GM19240 (cell line): Measurements from ENCODE around the gene ACER1.

Source experiments
- DNase-seq: peaks from one replicate; pipeline ENCODE4 v3.0.0; 2011; ENCODE audit warnings: low spot score; ENCODE audit not compliant: insufficient read length

The ACER1 gene

DNA sequence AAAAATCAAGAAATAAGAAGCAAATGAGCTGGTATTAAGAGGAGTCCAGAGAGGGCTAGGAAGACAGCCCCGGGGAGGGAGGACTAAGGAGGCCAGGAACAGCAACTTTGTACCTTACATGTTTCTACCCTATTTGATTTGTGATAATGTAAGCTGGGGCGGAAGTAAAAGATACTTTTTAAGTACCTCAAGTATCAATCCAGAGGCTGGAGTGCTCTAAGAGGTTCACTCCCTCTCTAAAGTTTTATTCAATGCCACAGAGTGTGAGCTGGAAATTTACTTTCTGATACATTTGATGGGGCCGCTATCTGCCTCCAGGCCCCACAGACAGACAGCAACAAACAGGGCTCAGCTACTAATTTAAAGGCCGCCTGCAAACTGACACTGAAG lies 65.0 kb downstream of the ACER1 start:
- no peak for DNase-seq

DNA sequence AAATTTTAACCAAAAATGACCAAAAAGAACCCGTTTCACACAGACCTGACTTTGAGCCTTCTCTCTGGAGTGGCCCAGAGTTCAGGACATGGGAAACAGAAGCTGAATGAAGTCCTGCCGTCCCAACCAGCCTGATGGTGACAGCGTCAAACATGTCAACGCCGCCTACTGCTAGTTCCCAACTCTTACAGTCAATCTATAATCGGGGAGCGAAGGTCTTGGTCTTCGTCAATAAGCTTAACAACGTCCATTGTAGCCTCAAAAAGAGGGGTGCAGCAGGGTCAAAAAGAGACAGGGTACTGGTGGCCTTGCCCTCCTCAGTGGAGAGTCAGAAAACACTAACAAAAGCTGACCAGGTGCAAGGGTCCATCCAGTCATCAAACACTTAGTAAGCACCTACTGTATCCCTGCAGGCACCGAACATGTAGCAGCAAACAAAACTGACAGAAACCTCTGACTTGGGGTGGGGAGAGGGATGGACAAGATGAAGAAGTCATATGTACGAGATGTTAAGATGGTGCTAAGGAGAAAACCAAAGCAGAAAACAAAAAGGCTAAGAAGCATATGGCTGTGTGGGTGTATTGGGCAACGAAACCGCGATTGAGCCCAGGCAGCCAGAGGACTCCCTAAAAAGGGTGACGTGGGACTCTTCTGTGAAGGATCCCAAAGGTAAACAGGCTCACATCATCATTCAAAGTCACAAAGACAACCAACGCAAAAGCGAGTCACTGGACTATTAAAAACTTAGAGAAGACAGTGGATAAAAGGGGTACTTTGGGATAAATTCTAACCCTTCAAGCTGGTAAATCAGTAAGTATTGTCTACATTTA lies 65.6 kb downstream of the ACER1 start:
- DNase-seq, result no peak

DNA sequence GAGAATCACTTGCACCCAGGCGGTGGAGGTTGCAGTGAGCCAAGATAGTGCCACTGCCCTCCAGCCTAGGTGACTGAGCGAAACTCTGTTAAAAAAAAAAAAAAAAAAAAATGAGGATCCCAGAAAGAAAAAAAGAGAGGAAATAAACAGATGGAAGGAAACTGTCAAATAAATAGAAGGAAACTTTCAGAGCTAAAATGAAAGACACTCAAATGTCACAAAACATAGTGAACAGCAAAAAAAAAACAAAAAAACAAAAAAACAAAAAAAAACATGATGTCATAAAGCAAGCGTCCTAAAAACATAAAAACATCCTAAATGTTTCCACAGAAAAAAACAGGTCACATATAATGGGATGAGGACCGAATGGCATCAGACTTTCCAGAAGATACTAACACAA lies 68.6 kb downstream of the ACER1 start:
- DNase-seq, result no peak

DNA sequence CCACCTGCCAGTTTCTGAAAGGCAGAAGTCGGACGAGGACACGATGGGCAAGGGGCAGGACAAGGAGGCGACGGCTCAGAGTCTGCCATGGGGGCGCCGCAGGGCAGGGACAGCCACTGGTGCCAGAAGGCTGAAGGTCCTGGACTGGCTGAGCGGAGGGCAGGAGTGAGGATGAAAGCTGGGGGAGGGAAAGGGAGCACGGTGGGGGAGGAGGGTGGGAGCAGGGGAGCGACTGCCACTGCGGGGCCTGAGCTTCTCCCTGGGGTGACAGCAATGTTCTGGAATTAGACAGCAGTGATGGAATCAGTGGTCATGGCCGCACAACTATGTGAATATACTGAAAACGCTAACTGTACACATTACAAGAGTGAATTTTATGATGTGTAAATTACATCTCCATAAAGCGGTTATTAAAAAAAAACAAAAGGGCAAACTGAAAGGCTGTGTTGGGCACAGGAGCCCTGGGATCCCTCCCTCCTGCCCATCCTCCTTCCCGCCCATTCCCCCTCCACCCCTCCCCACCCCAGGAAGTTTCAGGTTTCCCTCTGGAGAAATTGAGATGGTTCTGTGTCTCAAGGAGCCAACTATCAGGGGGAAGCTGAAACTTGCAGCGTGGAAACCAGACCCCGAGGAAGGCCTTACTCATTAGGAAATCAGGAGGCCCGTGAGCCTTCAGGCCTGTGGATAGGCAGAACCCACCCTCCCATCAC lies 69.5 kb downstream of the ACER1 start:
- no peak for DNase-seq

DNA sequence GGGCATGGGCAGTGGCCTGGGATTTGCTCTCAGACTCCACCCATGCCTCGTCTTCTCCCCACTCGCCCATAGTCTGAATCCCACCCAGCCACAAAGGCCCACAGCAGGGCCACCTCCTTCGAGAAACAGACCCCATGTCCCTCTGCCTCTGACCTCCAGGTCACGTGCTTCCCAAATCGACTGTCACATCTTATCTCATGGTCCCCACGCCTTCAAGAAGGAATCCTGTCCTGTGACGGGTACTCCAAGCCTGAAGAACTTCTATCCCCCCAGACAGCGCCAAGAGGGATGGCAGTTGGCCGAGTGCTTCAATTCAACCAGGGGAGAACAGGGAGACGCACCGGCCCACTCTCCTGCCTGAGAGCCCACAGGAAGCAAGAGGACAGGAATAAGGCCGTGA lies 70.1 kb downstream of the ACER1 start:
- no peak for DNase-seq

DNA sequence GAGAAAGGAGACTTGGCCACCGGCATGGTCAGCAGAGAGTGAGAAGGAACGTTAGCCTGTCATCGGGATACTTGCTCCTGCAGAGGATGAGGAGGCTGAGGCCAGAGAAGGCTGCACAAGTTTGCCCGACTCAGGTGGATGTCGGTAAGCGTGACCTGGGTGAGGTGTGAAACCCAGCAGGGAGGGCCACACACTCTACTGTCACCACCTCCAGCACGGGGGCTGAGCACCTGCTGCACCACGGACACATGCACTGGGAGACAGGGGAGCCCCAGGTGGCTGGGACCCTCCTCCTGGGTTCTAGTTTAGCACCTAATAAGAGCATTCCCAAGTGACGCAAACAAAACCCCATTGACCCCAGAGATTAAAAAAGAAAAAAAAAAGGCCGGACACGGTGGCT lies 70.9 kb downstream of the ACER1 start:
- DNase-seq, result no peak

DNA sequence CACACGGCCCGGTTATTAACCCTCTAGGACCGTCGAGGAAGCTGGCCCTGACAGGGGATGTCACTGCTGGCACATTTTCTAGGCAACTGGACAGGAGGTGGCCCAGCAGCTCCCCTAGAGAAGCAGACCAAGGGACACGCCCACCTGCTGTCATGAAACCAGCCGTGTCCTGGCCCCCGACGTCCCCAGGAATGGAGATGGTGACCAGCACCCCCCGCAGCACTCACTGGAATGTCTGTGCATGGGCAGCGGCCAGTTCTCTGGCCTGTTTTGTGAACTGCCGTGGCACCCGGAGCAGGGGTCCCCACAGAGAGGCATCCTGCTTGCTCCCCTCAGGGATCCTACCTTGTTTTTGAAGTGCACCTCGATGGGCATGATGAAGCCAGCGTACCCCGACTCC lies 71.5 kb downstream of the ACER1 start:
- no peak for DNase-seq

DNA sequence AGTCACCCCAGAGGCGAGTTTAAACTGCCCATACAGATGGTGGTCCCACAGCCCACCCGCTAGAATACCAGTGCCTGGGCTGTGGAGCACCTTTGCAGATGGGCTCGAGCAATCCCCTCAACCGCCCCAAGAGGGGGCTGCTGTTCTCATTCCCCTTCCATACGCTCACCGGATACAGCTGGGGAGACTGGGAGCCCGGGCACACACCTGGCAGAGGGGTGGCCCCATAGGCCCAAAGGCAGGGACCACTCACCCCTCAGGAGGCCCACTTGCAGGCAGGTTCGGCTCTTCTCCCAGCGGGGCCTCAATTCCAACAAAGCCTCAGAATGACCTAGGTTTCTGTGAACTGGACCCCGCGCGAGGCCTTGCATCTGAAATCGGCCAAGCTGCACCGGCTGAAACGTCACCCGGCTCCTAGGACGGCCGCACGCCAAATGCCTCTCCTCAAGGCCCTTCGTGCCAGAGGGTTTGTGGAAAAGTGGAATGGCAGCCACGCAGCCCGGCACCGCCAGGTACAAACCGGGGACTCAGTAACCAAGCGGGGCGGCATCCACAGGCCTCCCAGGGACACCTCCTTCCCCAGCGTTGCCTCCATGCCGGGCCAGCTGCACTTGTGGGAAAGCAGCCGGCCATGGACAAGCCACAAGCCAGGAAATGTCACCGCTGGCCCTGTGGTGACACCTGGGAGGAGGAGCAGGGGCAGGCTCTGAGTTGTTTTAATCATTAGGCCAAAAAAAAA lies 72.3 kb downstream of the ACER1 start:
- DNase-seq, result no peak

DNA sequence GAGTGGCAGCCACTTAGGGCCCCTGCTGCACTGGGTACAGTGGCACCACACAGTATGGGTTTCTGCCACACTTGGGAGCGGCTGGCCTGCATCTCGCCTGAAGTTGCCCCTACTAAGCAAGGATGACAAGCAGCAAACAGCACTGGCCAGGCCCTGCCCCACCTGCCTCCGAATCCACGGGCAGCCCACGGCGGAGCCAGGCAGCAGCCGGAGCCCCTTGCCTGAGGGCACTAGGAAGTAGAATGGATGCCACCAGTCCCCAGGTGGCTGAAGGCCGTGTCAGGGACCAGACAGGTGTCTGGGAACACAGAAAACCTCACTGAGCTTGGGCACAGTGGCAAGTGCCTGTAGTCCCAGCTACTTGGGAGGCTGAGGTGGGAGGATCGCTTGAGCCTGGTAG lies 73.0 kb downstream of the ACER1 start:
- no peak for DNase-seq

DNA sequence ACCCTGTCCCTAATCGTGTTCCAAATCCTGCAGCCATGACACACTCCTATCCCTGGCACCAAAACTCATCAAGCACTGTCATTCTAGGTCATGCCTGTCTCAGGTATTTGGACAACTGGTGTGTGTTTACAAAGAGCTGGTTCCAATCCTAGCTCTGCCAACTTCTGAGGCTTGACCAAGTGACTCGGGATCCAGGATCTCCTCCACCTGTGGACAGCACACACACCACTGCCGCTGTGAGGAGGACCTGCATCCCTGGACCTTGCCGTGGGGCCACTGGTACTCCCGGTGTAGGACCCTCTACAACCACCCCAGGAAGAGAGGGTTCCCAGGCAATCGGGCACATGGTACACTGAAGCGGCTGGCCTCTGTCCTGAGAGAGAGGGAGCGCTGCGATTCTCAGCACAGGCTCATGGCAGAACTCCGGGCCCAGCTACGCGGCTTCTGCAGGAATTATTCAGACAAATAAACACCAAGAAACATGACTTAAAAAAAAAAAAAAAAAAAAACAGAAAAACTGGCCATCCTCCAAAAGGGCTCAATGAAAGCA lies 74.0 kb downstream of the ACER1 start:
- DNase-seq, result no peak

DNA sequence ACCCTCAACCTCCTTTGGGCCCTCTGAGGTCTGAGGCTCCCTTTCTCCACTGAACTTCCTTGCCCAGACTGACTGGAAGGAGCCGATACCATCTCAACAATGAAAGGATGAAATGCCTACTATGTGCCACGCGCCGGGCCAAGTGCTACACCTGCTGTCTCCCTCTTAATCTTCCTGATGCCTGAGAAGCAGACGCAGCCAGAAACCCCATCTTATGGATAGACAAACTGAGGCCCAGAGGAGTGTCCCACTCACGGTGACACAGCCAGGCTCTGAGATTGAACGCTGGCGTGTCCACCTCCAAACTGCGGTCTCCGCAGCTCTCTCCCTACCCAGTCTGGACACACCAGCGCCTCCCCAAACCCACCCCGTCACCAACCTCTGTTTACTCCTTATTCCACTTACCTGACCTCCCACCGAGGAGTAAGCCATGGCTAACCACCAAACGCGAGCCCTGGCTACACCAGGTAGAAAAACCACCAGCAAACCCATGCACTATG lies 74.5 kb downstream of the ACER1 start:
- no peak for DNase-seq
